H1 (cell line): Measurements from ENCODE around the gene SRP9. TPM values are rescaled to one million over a fixed set of nuclear protein-coding genes. Genes with fewer than 3 reads are reported as not detected.
"Not testable (repeated sequence)": the region's sequence is repeated elsewhere in the genome, so short reads cannot be mapped to it uniquely, and the experiment has no call there.

ENCODE experiments used
- CTCF ChIA-PET: fragments of 300-600 bp; sonication (Branson Sonifier 250); formaldehyde crosslinking; loops from one replicate; lab custom pipeline; 2021; ENCODE audit not compliant: partially characterized antibody; lab: Charles Lee
- POLR2A ChIA-PET: fragments of 300-600 bp; sonication (Branson Sonifier 250); formaldehyde crosslinking; loops from one replicate; lab custom pipeline; 2021; ENCODE audit warnings: inconsistent platforms; ENCODE audit not compliant: partially characterized antibody; lab: Charles Lee
- DNase-seq, 2 experiments: peaks; one replicate each; pipeline versions ENCODE4 v3.0.0 to v3.0.0-alpha.2; 2010 to 2022; ENCODE audit warnings: low spot score in 2 of 2, low read depth in 1 of 2, mixed read lengths in 1 of 2
- FAIRE-seq: peaks from 2 replicates; lab custom pipeline; 2011; peaks lifted over from hg19 to GRCh38; lab: Jason Lieb, UNC
- H2AFZ ChIP-seq: 2 replicates; pipeline ENCODE4 v1.8.1; 2012; ENCODE audit warnings: low read length, inconsistent platforms
- H2AK5ac ChIP-seq: 2 replicates; pipeline ENCODE4 v1.6.1; 2013; ENCODE audit warnings: low read depth, low read length
- H2BK120ac ChIP-seq: replicated peaks from 2 replicates; pipeline ENCODE3; 2013; ENCODE audit warnings: low read depth, low read length, inconsistent platforms
- H2BK12ac ChIP-seq: 2 replicates; pipeline ENCODE4 v1.6.1; 2013; ENCODE audit warnings: low read depth, low read length
- H2BK15ac ChIP-seq: 2 replicates; pipeline ENCODE4 v1.6.1; 2013; ENCODE audit warnings: low read length
- H2BK20ac ChIP-seq: 2 replicates; pipeline ENCODE4 v1.6.1; 2013; ENCODE audit warnings: low read length
- H2BK5ac ChIP-seq: 2 replicates; pipeline ENCODE4 v1.6.1; 2013; ENCODE audit warnings: low read depth, low read length
- H3K14ac ChIP-seq: 2 replicates; pipeline ENCODE4 v1.6.1; 2013; ENCODE audit warnings: inconsistent platforms; ENCODE audit not compliant: insufficient read length
- H3K18ac ChIP-seq: 2 replicates; pipeline ENCODE4 v1.6.1; 2013; ENCODE audit warnings: low read length; ENCODE audit errors: extremely low read depth
- H3K23ac ChIP-seq: 2 replicates; pipeline ENCODE4 v1.6.1; 2013; ENCODE audit warnings: inconsistent platforms; ENCODE audit not compliant: insufficient read length
- H3K23me2 ChIP-seq: 2 replicates; pipeline ENCODE4 v1.6.1; 2013; ENCODE audit warnings: low read depth, low read length
- H3K27ac ChIP-seq: 2 replicates; pipeline ENCODE4 v1.6.1; 2011; ENCODE audit warnings: low read depth, low read length, inconsistent platforms
- H3K27me3 ChIP-seq, 4 experiments: replicated peaks in 1 of 4; 1 replicate in 1 of 4; 2 replicates in 3 of 4; pipeline versions ENCODE4 v1.6.1 to v1.8.1; 2011 to 2013; ENCODE audit warnings: low read length in 3 of 4, mild to moderate bottlenecking in 3 of 4, inconsistent platforms in 2 of 4, mixed read lengths in 2 of 4, moderate library complexity in 1 of 4; ENCODE audit not compliant: control insufficient read depth in 3 of 4, insufficient read depth in 3 of 4; ENCODE audit errors: extremely low read depth in 1 of 4
- H3K36me3 ChIP-seq, 4 experiments: 2 replicates each; pipeline versions ENCODE4 v1.6.1 to v1.8.1; 2011 to 2013; ENCODE audit warnings: mild to moderate bottlenecking in 4 of 4, low read length in 3 of 4, moderate library complexity in 2 of 4, control low read depth in 1 of 4, inconsistent platforms in 1 of 4; ENCODE audit not compliant: insufficient read depth in 4 of 4, control insufficient read depth in 2 of 4
- H3K4ac ChIP-seq: replicated peaks from 2 replicates; pipeline ENCODE3; 2013; ENCODE audit warnings: low read length, low read depth, mixed read lengths, inconsistent platforms; ENCODE audit not compliant: insufficient read length
- H3K4me1 ChIP-seq, 4 experiments: replicated peaks in 1 of 4; 1 replicate in 1 of 4; 2 replicates in 3 of 4; pipeline versions ENCODE4 v1.6.1 to v1.8.1; 2011 to 2013; ENCODE audit warnings: low read length in 3 of 4, inconsistent platforms in 2 of 4, mixed read lengths in 1 of 4; ENCODE audit not compliant: insufficient read depth in 4 of 4, control insufficient read depth in 3 of 4
- H3K4me2 ChIP-seq, 2 experiments: 2 replicates each; pipeline versions ENCODE4 v1.6.1 to v1.8.1; 2011 to 2013; ENCODE audit warnings: low read depth in 2 of 2, low read length in 2 of 2, control low read depth in 1 of 2, inconsistent platforms in 1 of 2, mild to moderate bottlenecking in 1 of 2; ENCODE audit not compliant: insufficient read depth in 1 of 2
- H3K4me3 ChIP-seq, 4 experiments: fragments of 200-600, 300-600 bp in 1 of 4; sonication (generic), shearing (Covaris generic), sonication (Bioruptor Twin) in 1 of 4; 2 replicates each; pipeline versions ENCODE4 v1.5.1 to v1.8.1; 2011 to 2016; ENCODE audit warnings: low read length in 4 of 4, low read depth in 3 of 4, control low read depth in 2 of 4, inconsistent platforms in 2 of 4, mild to moderate bottlenecking in 2 of 4, mixed read lengths in 1 of 4, moderate library complexity in 1 of 4; ENCODE audit not compliant: insufficient read depth in 2 of 4; ENCODE audit errors: extremely low read depth in 1 of 4
- H3K56ac ChIP-seq: replicated peaks from 2 replicates; pipeline ENCODE3; 2013; ENCODE audit warnings: low read depth, mild to moderate bottlenecking, mixed read lengths, low read length, inconsistent platforms; ENCODE audit not compliant: insufficient read length
- H3K79me1 ChIP-seq: 2 replicates; pipeline ENCODE4 v1.6.1; 2013; ENCODE audit warnings: low read depth, low read length, control low read depth
- H3K79me2 ChIP-seq, 2 experiments: 2 replicates each; pipeline versions ENCODE4 v1.6.1 to v1.8.1; 2012 to 2013; ENCODE audit warnings: low read length in 2 of 2, mild to moderate bottlenecking in 2 of 2, inconsistent platforms in 1 of 2; ENCODE audit not compliant: insufficient read depth in 2 of 2, control insufficient read depth in 1 of 2
- H3K9ac ChIP-seq, 4 experiments: replicated peaks in 1 of 4; 1 replicate in 1 of 4; 2 replicates in 3 of 4; pipeline versions ENCODE4 v1.6.1 to v1.8.1; 2011 to 2013; ENCODE audit warnings: low read depth in 3 of 4, low read length in 3 of 4, control low read depth in 2 of 4, mild to moderate bottlenecking in 2 of 4, moderate library complexity in 2 of 4, inconsistent platforms in 1 of 4; ENCODE audit errors: extremely low read depth in 1 of 4
- H3K9me3 ChIP-seq, 2 experiments: 2 replicates each; pipeline versions ENCODE4 v1.6.1 to v1.8.1; 2012 to 2013; ENCODE audit warnings: mild to moderate bottlenecking in 2 of 2, moderate library complexity in 2 of 2, control low read depth in 1 of 2, inconsistent platforms in 1 of 2, low read depth in 1 of 2, low read length in 1 of 2, mixed read lengths in 1 of 2; ENCODE audit not compliant: insufficient read depth in 2 of 2
- H4K20me1 ChIP-seq, 2 experiments: replicated peaks in 1 of 2; 2 replicates each; pipeline versions ENCODE3 to v1.8.1; 2011 to 2013; ENCODE audit warnings: inconsistent platforms in 2 of 2, low read length in 2 of 2, mild to moderate bottlenecking in 1 of 2; ENCODE audit not compliant: insufficient read depth in 2 of 2, control insufficient read depth in 1 of 2
- H4K5ac ChIP-seq: 2 replicates; pipeline ENCODE4 v1.6.1; 2013; ENCODE audit warnings: low read length, low read depth, mixed read lengths, inconsistent platforms; ENCODE audit not compliant: insufficient read length
- H4K8ac ChIP-seq: 2 replicates; pipeline ENCODE4 v1.8.0; 2013; ENCODE audit warnings: mild to moderate bottlenecking, moderate library complexity, low read length, inconsistent platforms; ENCODE audit not compliant: insufficient read depth; ENCODE audit errors: extremely low read depth
- H4K91ac ChIP-seq: replicated peaks from 2 replicates; pipeline ENCODE3; 2013; ENCODE audit warnings: low read length, mixed read lengths, inconsistent platforms; ENCODE audit not compliant: insufficient read length
- POLR2AphosphoS5 ChIP-seq: IDR thresholded peaks from 2 replicates; pipeline ENCODE4 v1.6.1; 2011; ENCODE audit warnings: low read depth, low read length
- WGBS, 2 experiments: shearing (Covaris generic) in 1 of 2; methylation state at CpG; one replicate each; pipeline versions ENCODE4 v1.1.6 to v1.1.7; 2013 to 2015; ENCODE audit warnings: low lambda C conversion rate in 2 of 2, mixed read lengths in 2 of 2, inconsistent platforms in 1 of 2, low coverage in 1 of 2, missing lambda C conversion rate in 1 of 2; ENCODE audit not compliant: insufficient replicate concordance in 2 of 2, insufficient coverage in 1 of 2, insufficient read length in 1 of 2; ENCODE audit errors: extremely low coverage in 1 of 2, missing lambda C conversion rate in 1 of 2; 5-methylcytosine and 5-hydroxymethylcytosine counted together
- polyA plus RNA-seq, 7 experiments: library from polyadenylated mRNA; depleted of rRNA in 3 of 7; stranded (reverse) in 5 of 7; unstranded in 2 of 7; fragments of >200 nt in 5 of 7; fragments of 200-250 nt in 2 of 7; gene quantifications; 1 replicate in 5 of 7; 2 replicates in 1 of 7; 4 replicates in 1 of 7; pipeline versions ENCODE4 v1.2.1 to v1.2.3, GENCODE V29; 2011 to 2013; ENCODE audit warnings: missing spikeins in 2 of 7, mixed read lengths in 2 of 7
- total RNA-seq: library from RNA; stranded (reverse); fragmentation: NEBNext Ultra II Directional; extraction: Animal tissue kit (Norgen Biotek cat#: 25700); gene quantifications from 2 replicates; pipeline ENCODE4 v1.2.1, GENCODE V29; 2021

SRP9 gene
- total and polyA plus RNA-seq, 2 of the 8 experiments (the other 6 are each of a cell fraction or from before 2014, with no cell fraction given) = 446 to 572 TPM

DNA sequence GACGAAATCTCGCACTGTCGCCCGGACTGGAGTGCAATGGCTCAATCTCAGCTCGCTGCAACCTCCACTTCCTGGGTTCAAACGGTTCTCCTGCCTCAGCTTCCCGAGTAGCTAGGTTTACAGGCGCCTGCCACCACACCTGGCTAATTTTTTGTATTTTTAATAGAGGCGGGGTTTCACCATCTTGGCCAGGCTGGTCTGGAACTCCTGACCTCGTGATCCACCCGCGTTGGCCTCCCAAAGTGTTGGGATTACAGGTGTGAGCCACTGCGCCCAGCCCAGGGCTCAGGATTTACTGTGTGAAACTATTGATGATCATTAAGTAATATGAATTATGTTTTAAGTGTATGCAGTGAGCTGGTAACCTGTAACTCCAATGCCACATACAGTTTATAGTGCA lies 1.5 kb downstream of the SRP9 start:
- H3K14ac ChIP-seq, H3K27ac ChIP-seq, H2BK5ac ChIP-seq, H3K4ac ChIP-seq, H4K91ac ChIP-seq, H3K18ac ChIP-seq, H2AK5ac ChIP-seq, H3K79me1 ChIP-seq, FAIRE-seq, H2BK15ac ChIP-seq, H2AFZ ChIP-seq, H2BK12ac ChIP-seq, H3K9me3 ChIP-seq, H2BK120ac ChIP-seq, H4K5ac ChIP-seq, H3K27me3 ChIP-seq, H3K23ac ChIP-seq, H4K20me1 ChIP-seq, H3K4me1 ChIP-seq, DNase-seq, H3K9ac ChIP-seq, H3K56ac ChIP-seq, H2BK20ac ChIP-seq, H4K8ac ChIP-seq, H3K23me2 ChIP-seq: not testable (repeated sequence)
- ChIA-PET CTCF (interaction anchor here (0.8 to 6.1 kb wide), 13 partner anchors 10 to 304 kb away, joined by 3 to 50 read pairs (median 6); partner anchors contain the start of genes ENAH, EPHX1 and LEFTY2), POLR2A (interaction anchor here (0.6 to 10.3 kb wide), 18 partner anchors 9 to 697 kb away, joined by 3 to 166 read pairs (median 8); partner anchors contain the start of genes EPHX1, SDE2 and TMEM63A)
- 72% methylated on average over 13 of the region's 13 CpGs; no CpG with 5 or more reads in 1 of the 2 experiments for WGBS, 2 experiments
- Histone ChIP-seq H3K36me3 (peaks cover 2 to 22% (median 5%) of the 10 kb centered on the region in 4 experiments; a peak in 7 of 8 replicates), H3K4me3 (peak overlapping the region; percentile 92 to 99 (median 96); a peak in 7 of 8 replicates), H3K4me2 (peak overlapping the region; percentile 78 to 79), H3K79me2 (peaks cover 30 to 61% of the 10 kb centered on the region in 2 experiments)
- TF ChIP-seq POLR2AphosphoS5 = 0 out of 2 replicates have a peak, but pooled peaks have one; percentile 26
